ENCODE measurements around the gene SLC7A7.

DNA sequence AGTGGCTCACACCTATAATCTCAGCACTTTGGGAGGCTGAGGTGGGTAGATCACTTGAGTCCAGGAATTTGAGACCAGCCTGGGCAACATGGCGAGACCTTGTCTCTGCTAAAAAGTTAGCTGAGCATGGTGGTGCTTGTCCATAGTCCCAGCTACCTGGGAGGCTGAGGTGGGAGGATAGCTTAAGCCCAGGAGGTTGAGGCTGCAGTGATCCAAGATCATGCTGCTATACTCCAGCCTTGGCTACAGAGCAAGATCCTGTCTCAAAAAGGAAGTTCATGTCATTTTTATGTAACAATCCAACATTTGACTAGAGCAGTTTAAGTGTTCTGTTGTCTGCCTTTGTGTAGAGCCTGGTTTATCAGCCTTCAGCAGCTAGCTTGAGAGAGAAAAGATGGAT lies 42.5 kb downstream of the SLC7A7 start:
- TF ChIP-seq, protein P1, sequence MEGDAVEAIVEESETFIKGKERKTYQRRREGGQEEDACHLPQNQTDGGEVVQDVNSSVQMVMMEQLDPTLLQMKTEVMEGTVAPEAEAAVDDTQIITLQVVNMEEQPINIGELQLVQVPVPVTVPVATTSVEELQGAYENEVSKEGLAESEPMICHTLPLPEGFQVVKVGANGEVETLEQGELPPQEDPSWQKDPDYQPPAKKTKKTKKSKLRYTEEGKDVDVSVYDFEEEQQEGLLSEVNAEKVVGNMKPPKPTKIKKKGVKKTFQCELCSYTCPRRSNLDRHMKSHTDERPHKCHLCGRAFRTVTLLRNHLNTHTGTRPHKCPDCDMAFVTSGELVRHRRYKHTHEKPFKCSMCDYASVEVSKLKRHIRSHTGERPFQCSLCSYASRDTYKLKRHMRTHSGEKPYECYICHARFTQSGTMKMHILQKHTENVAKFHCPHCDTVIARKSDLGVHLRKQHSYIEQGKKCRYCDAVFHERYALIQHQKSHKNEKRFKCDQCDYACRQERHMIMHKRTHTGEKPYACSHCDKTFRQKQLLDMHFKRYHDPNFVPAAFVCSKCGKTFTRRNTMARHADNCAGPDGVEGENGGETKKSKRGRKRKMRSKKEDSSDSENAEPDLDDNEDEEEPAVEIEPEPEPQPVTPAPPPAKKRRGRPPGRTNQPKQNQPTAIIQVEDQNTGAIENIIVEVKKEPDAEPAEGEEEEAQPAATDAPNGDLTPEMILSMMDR (conservative IDR thresholded peaks at IDR 0.05; ENCODE audit: low read depth in 2 of 2) = no peak
- TF ChIP-seq POLR2AphosphoS5 (IDR thresholded peaks at IDR 0.05; ENCODE audit: low read depth) = no peak
- TF ChIP-seq JUNB (IDR thresholded peaks at IDR 0.05; ENCODE audit: unreplicated experiment) = no peak
- TF ChIP-seq, protein P2, sequence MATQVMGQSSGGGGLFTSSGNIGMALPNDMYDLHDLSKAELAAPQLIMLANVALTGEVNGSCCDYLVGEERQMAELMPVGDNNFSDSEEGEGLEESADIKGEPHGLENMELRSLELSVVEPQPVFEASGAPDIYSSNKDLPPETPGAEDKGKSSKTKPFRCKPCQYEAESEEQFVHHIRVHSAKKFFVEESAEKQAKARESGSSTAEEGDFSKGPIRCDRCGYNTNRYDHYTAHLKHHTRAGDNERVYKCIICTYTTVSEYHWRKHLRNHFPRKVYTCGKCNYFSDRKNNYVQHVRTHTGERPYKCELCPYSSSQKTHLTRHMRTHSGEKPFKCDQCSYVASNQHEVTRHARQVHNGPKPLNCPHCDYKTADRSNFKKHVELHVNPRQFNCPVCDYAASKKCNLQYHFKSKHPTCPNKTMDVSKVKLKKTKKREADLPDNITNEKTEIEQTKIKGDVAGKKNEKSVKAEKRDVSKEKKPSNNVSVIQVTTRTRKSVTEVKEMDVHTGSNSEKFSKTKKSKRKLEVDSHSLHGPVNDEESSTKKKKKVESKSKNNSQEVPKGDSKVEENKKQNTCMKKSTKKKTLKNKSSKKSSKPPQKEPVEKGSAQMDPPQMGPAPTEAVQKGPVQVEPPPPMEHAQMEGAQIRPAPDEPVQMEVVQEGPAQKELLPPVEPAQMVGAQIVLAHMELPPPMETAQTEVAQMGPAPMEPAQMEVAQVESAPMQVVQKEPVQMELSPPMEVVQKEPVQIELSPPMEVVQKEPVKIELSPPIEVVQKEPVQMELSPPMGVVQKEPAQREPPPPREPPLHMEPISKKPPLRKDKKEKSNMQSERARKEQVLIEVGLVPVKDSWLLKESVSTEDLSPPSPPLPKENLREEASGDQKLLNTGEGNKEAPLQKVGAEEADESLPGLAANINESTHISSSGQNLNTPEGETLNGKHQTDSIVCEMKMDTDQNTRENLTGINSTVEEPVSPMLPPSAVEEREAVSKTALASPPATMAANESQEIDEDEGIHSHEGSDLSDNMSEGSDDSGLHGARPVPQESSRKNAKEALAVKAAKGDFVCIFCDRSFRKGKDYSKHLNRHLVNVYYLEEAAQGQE (IDR thresholded peaks at IDR 0.05; ENCODE audit: unreplicated experiment) = no peak
- no peak for TF ChIP-seq EZH2 (IDR thresholded peaks at IDR 0.05; ENCODE audit: low read depth, unreplicated experiment)
- no peak for TF ChIP-seq EZH2phosphoT487 (IDR thresholded peaks at IDR 0.05; ENCODE audit: unreplicated experiment)
- TF ChIP-seq CREB1 (CRISPR knock-in tag; IDR thresholded peaks at IDR 0.05; ENCODE audit: low read depth) = no peak
- TF ChIP-seq, protein P3, sequence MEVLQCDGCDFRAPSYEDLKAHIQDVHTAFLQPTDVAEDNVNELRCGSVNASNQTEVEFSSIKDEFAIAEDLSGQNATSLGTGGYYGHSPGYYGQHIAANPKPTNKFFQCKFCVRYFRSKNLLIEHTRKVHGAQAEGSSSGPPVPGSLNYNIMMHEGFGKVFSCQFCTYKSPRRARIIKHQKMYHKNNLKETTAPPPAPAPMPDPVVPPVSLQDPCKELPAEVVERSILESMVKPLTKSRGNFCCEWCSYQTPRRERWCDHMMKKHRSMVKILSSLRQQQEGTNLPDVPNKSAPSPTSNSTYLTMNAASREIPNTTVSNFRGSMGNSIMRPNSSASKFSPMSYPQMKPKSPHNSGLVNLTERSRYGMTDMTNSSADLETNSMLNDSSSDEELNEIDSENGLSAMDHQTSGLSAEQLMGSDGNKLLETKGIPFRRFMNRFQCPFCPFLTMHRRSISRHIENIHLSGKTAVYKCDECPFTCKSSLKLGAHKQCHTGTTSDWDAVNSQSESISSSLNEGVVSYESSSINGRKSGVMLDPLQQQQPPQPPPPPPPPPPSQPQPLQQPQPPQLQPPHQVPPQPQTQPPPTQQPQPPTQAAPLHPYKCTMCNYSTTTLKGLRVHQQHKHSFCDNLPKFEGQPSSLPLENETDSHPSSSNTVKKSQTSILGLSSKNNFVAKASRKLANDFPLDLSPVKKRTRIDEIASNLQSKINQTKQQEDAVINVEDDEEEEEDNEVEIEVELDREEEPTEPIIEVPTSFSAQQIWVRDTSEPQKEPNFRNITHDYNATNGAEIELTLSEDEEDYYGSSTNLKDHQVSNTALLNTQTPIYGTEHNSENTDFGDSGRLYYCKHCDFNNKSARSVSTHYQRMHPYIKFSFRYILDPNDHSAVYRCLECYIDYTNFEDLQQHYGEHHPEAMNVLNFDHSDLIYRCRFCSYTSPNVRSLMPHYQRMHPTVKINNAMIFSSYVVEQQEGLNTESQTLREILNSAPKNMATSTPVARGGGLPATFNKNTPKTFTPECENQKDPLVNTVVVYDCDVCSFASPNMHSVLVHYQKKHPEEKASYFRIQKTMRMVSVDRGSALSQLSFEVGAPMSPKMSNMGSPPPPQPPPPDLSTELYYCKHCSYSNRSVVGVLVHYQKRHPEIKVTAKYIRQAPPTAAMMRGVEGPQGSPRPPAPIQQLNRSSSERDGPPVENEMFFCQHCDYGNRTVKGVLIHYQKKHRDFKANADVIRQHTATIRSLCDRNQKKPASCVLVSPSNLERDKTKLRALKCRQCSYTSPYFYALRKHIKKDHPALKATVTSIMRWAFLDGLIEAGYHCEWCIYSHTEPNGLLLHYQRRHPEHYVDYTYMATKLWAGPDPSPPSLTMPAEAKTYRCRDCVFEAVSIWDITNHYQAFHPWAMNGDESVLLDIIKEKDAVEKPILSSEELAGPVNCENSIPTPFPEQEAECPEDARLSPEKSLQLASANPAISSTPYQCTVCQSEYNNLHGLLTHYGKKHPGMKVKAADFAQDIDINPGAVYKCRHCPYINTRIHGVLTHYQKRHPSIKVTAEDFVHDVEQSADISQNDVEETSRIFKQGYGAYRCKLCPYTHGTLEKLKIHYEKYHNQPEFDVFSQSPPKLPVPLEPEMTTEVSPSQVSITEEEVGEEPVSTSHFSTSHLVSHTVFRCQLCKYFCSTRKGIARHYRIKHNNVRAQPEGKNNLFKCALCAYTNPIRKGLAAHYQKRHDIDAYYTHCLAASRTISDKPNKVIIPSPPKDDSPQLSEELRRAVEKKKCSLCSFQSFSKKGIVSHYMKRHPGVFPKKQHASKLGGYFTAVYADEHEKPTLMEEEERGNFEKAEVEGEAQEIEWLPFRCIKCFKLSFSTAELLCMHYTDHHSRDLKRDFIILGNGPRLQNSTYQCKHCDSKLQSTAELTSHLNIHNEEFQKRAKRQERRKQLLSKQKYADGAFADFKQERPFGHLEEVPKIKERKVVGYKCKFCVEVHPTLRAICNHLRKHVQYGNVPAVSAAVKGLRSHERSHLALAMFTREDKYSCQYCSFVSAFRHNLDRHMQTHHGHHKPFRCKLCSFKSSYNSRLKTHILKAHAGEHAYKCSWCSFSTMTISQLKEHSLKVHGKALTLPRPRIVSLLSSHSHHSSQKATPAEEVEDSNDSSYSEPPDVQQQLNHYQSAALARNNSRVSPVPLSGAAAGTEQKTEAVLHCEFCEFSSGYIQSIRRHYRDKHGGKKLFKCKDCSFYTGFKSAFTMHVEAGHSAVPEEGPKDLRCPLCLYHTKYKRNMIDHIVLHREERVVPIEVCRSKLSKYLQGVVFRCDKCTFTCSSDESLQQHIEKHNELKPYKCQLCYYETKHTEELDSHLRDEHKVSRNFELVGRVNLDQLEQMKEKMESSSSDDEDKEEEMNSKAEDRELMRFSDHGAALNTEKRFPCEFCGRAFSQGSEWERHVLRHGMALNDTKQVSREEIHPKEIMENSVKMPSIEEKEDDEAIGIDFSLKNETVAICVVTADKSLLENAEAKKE (CRISPR knock-in tag; IDR thresholded peaks at IDR 0.05) = no peak
- TF ChIP-seq, protein P4, sequence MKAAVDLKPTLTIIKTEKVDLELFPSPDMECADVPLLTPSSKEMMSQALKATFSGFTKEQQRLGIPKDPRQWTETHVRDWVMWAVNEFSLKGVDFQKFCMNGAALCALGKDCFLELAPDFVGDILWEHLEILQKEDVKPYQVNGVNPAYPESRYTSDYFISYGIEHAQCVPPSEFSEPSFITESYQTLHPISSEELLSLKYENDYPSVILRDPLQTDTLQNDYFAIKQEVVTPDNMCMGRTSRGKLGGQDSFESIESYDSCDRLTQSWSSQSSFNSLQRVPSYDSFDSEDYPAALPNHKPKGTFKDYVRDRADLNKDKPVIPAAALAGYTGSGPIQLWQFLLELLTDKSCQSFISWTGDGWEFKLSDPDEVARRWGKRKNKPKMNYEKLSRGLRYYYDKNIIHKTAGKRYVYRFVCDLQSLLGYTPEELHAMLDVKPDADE (IDR thresholded peaks at IDR 0.05) = no peak
- TF ChIP-seq STAT1 (IDR thresholded peaks at IDR 0.05; ENCODE audit: unreplicated experiment) = no peak
- TF ChIP-seq ZNF114 (CRISPR knock-in tag; IDR thresholded peaks at IDR 0.05) = no peak
